SU-DHL-6 (cell line): ENCODE data around the gene SYS1.

Experiments used
- EZH2phosphoT487 ChIP-seq: fragments of 200-600 bp; sonication (generic), shearing (Covaris generic); conservative IDR thresholded peaks from 2 replicates; pipeline ENCODE4 v1.6.1; 2018; ENCODE audit warnings: mild to moderate bottlenecking, antibody characterized with exemption, low read length, moderate library complexity, mixed read lengths
- TF ChIP-seq, protein P1 (sequence below): fragments of 200-600 bp; sonication (generic); IDR thresholded peaks from one replicate; pipeline ENCODE4 v1.5.1; 2017; ENCODE audit warnings: antibody characterized with exemption, mild to moderate bottlenecking, low read length, moderate library complexity; ENCODE audit not compliant: insufficient read depth, poor library complexity, severe bottlenecking

DNA sequence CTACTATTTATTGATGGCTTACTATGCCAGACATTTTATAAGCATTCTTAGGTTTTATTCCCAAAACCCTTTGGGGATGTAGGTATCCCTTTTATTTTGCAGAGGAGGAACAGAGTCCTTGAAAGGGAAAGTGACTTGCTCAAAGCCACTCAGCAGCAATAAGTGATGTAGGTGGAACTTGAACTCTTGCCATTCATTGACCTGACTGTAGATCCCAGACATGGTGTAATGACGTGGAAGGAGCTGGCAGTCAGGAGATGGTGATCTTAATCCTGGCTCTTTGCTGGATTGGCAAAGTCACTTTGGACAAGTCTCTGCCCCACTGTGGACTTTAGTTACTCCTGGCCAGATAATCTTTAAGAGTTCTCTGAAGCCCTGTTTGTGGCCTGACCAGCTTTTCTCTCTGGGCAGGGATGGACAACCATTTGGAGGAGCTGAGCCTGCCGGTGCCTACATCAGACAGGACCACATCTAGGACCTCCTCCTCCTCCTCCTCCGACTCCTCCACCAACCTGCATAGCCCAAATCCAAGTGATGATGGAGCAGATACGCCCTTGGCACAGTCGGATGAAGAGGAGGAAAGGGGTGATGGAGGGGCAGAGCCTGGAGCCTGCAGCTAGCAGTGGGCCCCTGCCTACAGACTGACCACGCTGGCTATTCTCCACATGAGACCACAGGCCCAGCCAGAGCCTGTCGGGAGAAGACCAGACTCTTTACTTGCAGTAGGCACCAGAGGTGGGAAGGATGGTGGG is 46.7 kb downstream of the SYS1 start:
- TF ChIP-seq, protein P1, sequence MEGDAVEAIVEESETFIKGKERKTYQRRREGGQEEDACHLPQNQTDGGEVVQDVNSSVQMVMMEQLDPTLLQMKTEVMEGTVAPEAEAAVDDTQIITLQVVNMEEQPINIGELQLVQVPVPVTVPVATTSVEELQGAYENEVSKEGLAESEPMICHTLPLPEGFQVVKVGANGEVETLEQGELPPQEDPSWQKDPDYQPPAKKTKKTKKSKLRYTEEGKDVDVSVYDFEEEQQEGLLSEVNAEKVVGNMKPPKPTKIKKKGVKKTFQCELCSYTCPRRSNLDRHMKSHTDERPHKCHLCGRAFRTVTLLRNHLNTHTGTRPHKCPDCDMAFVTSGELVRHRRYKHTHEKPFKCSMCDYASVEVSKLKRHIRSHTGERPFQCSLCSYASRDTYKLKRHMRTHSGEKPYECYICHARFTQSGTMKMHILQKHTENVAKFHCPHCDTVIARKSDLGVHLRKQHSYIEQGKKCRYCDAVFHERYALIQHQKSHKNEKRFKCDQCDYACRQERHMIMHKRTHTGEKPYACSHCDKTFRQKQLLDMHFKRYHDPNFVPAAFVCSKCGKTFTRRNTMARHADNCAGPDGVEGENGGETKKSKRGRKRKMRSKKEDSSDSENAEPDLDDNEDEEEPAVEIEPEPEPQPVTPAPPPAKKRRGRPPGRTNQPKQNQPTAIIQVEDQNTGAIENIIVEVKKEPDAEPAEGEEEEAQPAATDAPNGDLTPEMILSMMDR, result no peak
- no peak for TF ChIP-seq EZH2phosphoT487
